22Rv1 (cell line): ENCODE measurements around the gene CNGA3.
"Not testable (repeated sequence)": the region's sequence is repeated elsewhere in the genome, so short reads cannot be mapped to it uniquely, and the experiment has no call there.

Experiments
- CTCF ChIP-seq: fragments of 450-650 bp; IDR thresholded peaks from 2 replicates; pipeline ENCODE4 v1.5.1; 2017; ENCODE audit warnings: mild to moderate bottlenecking
- ZFX ChIP-seq: fragments of 450-650 bp; IDR thresholded peaks from 2 replicates; pipeline ENCODE4 v1.6.1; 2017; ENCODE audit warnings: antibody characterized with exemption, borderline replicate concordance

GRCh38 chr2:98320171-98320570 is 26.1 kb upstream of the CNGA3 start:
- not testable (repeated sequence) for TF ChIP-seq CTCF, ZFX
